HG03108 (cell line): Measurements from ENCODE around the gene MICAL1.
A peak's percentile ranks its signal among the peaks of the same experiment; 100 is the strongest.

Experiments
- ATAC-seq: cut with Tn5 transposase; IDR thresholded peaks from one replicate; pipeline ENCODE4 v1.9.1; 2021; ENCODE audit warnings: moderate library complexity; ENCODE audit not compliant: unreplicated experiment

Gene MICAL1

DNA sequence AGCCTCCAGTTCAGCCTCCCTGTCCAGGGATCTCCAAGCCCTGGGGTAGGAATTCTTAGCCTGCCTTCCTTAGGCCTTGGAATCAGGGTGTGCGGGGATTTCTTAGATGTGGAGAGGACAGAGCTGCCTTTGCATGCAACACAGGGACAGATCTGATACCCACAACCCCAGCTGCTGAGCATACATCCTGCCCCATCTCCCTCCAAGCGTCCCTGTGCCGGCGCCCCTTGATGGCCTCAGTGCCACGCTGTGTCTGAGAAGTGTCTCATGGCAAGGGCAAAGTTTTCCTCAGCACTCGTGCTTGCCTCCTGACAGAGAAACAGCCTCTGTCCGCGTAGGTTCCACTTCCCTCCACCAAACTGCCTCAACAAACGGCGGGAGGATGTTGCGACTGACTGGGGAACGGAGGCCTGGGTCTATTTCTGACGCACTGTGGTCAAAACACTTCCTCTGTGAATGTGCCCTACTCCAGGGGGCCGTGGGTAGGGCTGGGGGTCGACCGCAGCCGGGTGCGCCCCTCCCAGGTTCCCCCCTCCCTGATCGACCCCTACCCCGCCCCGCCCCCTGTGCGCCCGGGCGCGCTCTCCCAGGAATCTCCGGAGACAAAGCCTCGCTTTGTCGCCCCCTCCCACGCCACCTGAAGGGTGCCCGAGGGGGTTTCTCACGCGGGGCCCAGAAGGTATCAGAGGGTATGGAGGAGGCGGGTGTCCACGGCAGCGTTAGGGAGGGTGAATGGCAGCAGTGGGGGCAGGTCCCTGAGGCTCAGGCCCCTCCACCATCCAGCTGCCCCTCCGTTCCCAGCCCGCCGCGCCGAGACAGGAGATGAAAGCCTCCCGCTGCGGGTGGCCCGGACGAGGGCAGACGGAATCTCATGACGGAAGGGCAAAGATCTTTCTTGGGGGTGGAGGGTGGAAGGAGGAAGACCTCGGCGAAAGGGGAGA is 806 bp downstream of the MICAL1 start:
- peak; percentile 33 for ATAC-seq

DNA sequence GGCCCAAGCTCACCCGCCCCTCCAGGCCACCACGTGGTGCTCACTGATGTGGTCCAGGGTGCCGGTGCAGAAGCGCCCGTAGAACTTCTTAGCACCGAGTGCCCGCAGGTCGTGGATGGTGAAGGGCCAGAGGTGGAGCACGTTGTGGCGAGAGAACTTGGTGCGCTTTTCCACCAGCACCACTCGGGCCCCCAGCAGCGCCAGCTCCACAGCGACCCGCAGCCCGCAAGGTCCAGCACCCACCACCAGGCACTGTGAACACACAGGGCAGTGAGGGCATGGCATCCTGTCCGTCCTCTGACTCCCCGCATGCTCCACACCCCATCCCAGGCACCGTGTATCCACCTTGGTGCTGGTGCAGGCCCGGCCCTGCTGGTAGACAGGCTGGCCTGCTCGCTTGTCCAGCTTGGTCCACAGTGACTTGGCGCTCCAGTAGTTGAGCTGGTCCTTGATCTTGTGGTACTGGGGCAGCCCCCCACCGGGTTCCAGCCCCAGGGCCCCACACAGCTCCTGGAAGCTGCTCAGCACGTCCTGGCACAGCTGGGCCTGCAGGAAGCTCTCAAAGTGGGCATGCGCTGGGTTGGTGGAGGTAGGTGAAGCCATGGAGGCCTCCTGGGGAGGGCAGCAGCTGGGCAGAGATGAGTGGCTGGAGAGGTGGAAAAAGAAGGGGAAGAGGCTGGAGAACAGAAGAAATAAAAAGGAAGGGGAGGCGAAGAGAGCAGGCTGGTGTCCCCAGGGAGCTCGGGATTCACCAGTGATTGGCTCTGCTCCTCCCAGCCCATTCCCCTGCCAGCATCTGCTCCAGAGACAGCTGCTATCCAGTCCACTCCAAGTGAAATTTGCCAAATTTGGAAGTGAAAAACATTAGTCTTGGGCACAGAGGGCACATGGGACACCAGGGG is 1.7 kb downstream of the MICAL1 start:
- ATAC-seq: no peak

DNA sequence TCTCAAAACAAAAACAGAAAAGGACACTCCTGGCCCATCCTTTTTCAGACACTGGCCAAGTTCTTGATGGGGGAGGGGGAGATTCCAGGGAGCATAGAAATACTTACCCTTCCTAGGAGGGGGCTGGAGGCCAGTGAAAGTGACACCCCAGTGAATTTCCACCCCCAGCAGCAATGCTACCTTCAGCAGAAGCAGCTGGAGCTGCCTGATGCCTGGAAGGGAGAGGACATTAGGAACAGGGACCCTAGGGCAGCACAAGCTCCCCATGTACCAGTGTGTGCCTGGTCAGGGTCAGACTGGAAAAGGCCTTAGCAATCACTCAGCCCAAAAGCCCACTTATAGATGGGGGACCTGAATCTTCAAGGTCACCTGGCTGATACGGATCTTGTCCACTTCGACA is 2.4 kb downstream of the MICAL1 start:
- no peak for ATAC-seq

DNA sequence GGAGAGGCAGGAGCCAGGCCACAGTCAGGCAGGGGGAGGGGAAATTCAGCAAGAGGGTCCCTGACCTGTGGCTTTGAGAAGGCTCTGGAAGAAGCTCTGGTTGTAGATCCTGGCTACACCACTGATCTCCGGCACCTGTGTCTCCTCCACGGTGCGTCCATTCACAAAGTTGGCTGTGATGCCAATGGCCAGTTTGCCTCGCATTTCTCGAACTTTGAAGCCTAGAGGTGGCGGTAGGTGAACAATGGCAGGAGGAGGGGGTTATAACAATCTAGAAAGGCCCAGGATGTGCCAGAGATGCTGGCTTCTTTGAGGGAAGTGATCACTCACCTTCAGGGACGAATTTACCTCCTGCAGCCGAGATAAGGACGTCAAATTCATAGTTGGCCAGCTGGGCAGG is 3.4 kb downstream of the MICAL1 start:
- no peak for ATAC-seq

DNA sequence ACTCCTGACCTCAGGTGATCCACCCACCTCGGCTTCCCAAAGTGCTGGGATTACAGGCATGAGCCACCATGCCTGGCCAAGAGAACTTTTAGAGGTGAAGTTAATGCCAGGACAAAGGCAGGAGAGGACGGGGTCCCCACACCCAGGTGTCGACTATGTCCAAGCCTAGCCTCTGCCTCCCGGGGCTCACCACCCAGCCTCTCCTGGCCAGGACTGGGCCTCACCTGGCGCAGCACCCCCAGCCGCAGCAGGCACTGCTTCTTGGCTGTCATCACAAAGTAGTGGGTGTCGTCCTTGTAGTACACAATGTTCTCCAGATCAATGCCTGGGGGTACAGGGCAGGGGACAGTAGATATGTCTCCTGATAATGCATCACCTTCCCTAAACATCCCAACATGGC is 4.2 kb downstream of the MICAL1 start:
- no peak for ATAC-seq

DNA sequence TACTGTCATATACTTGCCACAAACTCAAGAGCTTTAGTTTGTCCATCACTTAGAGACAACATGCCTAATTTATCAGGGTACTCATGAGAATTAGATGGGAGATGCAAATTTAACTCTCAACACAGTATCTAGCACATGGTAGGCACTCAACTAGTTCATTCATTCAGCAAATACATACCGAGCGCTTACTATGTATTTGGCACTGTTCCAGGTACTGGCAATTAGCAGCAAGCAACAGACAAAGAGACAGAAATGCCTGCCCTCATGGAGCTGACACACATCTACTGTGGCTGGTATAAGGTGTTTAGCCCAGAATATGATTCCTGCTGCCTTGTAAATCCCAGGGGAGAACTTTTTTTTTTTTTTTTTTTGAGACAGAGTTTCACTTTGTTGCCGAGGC is 4.8 kb downstream of the MICAL1 start:
- no peak for ATAC-seq

DNA sequence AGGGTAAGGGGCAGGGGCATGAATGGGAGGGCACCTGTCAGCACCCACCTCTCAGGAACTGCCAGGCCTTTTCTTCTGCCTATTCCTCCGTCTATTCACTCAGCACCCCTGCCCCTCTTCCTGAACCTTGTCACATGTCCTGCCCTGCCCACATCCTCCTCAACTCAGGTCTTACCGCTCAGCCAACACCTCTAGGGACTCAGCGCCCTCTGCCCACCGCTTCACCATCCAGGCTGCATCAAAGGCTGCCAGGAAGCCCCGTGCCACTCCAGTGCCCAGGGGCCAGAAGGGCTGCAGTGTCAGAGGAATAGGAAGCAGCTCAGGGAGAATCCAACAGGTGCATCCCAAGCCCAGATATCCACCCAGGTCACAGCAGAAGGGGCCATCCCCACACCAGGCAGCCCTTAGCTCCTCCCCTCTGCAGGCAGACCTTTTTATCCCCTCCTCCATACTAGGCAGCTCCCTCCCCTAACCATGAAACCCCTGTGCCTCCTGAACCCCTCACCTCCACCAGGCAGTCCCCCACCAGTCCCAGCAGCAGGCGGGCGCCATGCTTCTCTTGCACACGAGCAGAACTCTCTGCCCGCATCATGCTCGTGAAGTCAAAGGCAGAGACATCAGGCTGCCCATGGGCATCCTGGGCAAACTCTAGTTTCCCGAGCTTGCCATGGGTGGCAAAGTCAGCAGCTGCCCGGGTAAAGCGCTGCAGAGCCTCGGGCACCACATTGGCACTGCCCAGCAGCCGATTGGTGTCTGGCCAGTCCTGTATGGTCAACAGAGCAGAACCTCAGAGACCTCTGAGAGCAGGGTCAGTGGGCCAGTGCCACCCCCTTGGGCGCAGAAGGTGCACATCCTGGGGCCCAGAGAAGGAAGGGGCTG is 5.5 kb downstream of the MICAL1 start:
- ATAC-seq: no peak

DNA sequence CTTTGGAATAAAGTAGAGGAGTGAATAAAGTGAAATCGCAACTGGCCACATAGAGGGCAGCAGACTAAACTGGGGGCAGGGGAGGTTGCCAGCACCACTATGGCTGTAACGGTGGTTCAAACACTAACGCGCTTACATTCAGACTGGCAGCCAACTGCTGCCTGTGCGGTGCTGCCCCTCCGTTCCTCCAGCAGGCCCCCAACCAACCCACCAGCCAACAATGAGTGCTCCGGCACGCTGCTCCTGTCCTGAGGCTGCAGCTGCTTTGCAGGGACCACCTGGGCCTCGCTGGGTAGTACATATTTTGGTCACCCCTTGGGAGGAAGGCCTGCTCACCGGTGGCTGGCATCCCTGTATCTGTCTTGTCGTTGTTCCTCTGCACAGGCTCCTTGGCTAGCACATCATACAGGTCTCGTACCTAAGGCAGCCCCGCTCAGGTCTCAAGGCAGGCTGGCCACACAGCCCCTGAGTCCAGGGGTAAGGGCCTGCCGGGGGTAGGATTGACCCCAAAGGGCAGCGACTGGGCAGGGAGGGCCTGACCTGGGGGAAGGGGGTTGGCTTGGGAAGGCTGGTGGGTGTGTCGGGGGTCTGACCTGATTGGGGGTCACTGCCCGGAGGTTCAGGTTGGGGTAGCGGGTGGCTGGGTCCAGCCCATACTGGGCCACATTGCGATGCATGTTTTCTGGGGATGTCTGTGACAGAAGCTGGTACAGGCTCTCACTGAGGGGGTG is 6.3 kb downstream of the MICAL1 start:
- ATAC-seq: no peak

DNA sequence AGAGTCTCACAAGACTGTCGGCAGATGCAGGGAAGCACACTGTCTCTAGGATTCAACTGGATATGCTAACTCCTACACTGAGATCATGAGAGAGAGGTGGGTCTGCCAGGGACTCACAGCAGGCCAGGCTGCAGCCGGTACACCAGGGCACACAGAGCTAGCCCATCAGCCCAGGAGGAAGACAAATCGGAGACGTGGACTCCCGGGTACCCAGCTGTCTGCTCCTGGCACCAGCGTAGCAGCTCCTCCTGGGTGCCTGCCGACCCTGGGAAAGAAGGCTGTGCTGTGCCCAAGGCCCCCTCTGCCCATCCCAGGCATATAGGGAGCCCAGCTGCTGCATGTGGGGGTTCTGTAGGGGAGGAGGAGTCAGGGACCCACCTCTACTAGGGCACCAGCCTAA is 7.0 kb downstream of the MICAL1 start:
- no peak for ATAC-seq

DNA sequence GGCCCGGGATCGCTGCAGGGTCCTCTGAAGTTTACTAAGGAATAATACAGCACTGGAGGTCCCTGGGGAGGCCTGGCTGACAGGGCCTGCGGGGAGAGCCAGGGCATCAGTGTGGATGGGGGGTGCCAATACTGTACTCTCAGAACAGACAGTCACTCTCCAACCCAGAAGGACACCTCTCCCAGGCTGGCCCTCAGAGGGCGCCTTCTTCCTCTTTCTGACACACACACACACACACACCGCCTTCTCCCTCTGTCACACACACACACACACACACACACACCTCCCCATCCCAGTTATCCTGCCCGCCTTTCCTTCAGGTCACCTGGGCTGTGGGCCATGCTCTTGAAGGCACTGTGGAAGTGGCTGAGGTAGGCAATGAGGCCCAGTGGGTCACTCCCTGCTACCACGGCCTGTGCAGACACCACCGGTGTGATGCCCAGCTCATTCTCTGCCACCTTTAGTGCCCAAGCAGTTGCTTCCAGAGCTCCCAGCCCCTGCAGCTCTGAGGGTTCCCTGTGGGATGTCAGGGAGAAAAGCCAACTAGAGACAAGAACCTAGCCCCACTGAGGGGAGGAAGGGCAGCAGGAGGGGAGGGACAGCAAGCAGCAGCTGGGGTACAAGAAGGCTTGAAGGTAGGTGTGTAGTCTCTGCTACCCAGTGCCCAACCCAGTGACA is 7.6 kb downstream of the MICAL1 start:
- ATAC-seq: no peak

DNA sequence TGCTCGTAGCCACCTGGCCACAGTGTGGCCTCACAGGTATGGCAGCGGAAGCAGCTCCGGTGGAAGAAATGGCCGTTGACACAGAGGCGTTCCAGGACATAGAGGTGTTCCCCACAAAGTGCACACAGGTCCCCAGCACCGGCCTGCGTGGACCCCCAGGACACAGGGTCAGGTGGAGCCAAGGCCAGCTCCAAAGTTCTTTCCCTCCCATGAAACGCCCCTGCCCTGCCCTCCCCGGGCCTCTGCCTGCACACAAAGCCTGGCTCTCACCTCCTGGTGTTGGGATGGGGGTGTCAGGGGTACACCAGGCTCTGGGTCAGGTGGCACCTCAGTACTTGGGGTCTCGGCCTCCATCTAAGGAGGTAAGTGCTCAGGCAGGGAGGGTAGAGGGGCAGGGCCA is 8.5 kb downstream of the MICAL1 start:
- no peak for ATAC-seq

DNA sequence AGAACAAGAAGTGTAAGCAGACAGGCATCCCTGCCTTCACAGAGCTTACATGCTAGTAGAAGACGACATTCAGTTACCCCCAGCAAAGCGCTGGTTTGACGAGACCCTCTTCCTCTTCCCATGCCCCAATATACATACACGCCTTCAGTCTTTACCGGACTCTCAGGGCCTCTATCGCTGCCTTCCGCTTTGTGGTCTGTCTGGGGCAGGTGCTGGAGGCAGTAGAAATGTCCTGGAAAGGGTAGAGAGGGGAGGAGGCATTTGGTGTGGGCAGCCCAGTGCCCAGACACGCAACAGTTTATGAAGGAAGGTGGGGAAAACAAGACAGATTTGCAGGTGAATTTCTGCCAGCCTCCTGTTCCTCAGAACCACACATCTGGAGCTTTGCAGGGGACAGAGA is 9.0 kb downstream of the MICAL1 start:
- ATAC-seq: no peak

DNA sequence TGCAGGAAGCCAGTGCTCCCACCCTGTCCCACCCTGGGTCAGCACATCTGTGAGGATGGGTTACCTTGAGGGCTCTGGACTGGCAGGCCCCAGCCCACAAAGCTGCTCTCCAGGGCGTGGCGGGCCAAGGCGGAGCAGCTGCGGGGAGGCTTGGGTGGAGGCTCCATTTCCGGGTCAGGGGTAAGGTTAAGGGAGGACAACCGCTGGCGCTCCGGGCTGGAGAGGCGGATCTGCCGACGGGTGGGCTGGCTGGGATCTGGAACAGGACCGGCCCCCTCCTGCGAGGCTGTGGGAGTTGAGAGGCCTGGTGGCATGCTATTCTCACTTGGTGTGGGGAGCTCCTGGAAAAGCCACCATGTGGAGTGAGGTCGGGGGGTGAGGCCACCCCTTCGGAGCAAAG is 9.5 kb downstream of the MICAL1 start:
- no peak for ATAC-seq

DNA sequence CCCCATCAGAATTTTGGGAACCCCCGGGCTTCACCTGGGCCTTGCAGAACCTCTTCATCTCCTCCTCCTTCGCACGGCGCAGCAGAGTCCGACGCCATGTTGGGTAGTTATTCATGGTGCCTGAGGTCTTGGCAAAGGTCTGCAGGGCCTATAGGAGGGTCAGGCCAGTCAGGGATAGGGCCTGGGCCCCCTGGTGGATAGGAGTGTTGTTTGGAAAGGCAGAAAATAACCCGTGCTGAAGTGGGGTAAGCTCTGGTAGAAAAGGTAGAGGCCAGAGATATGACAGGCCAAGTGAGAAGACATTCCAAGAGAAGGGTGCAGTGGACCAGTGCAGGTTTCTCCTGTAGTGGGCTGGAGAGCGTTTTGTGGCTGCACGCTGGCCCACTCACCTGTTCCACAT is 10.2 kb downstream of the MICAL1 start:
- no peak for ATAC-seq

DNA sequence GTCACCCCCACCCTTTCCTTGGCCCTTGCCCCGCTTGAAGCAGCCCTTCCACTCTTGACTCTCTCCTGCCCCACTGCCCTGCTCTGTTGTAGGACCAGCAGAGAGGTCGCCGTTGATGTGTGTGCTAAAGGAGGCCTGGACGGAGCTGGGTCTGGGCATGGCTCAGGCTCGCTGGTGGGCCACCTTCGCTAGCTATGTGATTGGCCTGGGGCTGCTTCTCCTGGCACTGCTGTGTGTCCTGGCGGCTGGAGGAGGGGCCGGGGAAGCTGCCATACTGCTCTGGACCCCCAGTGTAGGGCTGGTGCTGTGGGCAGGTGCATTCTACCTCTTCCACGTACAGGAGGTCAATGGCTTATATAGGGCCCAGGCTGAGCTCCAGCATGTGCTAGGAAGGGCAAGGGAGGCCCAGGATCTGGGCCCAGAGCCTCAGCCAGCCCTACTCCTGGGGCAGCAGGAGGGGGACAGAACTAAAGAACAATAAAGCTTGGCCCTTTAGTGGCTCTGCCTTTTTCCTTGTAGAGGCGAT is 12.1 kb downstream of the MICAL1 start:
- ATAC-seq: no peak

DNA sequence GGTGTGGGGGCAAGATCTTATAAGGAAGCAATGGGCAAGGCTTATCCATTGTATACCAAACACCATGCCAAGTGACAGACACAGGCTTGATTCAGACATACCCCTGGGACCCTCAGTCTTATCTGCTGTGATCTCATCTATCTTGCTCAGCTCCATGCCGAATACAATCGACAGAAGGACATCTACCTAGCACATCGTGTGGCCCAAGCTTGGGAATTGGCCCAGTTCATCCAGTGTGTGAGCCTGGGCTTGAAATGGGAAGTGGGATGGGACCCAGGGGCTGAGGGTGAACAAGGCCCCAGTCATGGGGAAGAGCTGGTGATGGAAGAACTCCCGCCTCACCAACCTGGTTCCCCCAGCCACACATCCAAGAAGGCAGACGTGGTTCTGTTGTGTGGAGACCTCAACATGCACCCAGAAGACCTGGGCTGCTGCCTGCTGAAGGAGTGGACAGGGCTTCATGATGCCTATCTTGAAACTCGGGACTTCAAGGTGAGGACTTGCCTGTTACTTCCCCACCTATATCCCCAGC is 13.1 kb downstream of the MICAL1 start:
- ATAC-seq: no peak

DNA sequence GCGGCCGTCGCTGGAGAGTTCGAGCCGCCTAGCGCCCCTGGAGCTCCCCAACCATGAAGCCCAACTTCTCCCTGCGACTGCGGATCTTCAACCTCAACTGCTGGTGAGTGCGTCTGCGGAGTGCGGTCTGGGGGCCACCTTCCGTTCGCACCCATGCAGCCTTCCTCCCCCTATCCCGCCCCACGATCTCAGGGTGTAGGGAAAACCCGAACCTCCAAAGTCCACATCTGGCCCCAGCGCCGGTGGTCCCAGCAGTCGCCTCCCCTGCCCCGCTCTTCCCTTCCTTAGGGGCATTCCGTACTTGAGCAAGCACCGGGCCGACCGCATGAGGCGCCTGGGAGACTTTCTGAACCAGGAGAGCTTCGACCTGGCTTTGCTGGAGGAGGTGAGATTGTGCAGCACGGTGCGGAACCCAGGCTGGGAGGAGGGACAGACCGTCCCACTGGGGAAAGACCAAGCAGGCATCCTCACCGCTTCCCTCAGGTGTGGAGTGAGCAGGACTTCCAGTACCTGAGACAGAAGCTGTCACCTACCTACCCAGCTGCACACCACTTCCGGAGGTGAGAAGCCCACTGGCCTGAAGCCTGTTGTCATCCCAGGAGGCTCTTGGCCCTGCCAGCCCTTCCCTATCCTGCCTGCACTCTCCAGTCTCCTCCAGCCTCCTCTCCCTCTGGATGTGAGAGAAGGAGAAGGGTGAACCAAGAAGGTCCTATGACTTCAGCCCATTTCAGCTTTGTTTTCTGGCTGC is 14.3 kb downstream of the MICAL1 start:
- ATAC-seq: peak; percentile 12

DNA sequence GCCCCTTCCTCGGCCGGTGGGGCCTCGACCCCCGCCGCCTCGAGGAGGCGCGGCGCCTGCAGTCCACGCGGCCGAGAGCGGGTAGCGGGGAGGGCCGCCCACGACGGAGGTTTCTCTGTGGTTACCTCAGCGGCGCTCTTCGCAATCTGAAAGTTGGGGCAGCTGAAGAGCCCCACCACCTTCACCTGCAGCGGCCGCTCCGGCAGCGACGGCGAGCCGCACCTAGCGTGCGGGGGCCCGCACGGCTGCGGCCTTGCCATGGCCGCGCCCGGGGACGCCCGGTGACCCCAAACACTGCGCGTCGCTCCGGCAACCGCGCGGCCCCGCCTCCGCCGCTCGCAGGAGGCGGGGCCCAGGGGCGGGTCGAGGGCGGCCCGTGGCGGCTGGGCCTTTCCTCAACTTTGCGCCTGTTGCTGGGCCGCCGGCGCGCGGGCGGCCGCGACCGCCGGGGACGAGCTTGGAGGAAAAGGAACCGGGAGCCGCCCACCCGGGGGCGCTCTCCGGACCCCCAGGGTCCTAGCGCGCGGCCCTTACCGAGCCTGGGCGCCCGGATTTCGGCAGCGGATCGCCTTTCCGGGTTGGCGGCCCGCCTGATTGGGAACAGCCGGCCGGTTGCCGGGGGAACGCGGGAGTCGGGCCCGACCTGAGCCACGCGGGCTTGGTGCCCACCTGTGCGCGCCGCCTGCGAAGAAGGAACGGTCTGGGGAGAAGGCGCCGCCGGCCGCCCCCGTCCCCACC is 15.1 kb downstream of the MICAL1 start, which contains the start of the genes PPIL6 and SMPD2:
TSS of gene PPIL6 (minus strand) at position 298 of the 738 bp plus-strand sequence. CDS start at position 260, 38 bp downstream.
TSS of gene SMPD2 (plus strand) at position 394 of the 738 bp plus-strand sequence. CDS start 398 bp downstream, outside the sequence.
- peak; percentile 89 for ATAC-seq
